NAMALWA (cell line): ENCODE results near the gene CAPN7.

ENCODE experiments used
- DNase-seq: peaks from one replicate; pipeline ENCODE4 v3.0.0-alpha.2; 2015; ENCODE audit warnings: low spot score

Gene CAPN7

DNA sequence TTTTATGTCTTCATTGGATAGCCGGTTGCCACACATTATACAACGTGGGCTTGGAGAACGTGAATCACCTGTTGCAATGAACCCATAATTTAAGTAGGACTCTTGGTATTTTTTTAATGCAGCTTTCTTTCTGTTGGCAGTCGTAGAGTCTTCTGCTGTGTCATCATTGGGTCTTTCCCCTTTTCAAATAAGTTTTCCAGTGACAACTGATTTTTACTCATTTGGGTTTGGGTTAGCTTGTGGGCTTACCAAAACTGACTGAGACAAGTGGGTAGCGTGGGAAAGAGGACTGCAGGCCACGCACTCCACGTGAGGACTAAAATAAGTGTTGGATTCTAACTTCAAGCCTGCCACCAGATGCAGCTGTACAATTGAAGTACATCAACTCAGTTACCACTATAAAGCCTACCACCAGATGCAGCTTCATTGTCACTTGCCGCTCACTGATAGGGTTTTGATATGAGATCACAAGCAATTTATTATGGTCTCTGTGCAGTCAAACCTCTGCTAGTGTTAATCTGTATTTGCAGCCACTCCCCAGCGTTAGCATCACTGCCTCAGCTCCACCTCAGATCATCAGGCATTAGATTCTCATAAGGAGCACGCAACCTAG is 6.4 kb upstream of the CAPN7 start:
- no peak for DNase-seq

DNA sequence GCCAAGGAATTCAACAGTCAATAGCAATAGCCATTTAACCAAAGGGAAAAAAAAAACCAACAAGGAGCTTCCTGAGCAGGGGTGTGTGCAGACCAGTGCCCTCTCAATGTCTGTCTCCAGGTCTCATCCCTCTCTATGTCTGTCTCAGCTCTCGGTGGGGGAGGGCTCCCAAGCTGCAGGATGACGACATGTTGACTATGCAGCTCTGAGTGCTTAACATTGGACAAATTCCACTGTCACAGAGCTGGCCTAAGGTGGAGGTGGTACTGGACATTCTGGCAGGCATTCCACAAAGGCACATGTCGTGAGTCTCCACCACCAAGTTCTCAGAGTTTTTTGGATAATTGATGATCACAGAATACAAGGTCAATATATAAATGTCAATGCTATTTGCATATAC is 2.0 kb upstream of the CAPN7 start:
- DNase-seq: no peak

DNA sequence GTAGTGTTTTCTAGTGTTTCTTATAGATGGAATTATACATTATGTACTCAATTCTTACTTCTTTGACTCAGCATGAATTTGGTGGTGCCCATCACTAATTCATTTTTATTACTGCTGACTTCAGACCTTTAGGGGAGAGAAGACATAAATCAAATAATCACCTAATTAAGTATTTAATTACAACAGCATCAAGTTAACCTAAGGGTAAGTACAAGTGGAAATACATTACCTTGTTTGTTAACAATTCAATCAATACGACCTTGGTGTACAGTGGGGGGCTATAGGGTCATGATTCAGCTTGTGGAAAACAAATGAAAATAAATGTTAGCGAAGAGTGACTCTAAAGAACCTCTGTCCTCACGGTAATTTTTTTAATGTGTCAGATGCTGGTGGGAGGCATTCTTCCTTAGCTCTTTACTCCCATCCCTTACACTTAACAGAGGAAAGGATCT is 538 bp upstream of the CAPN7 start:
- DNase-seq: no peak

DNA sequence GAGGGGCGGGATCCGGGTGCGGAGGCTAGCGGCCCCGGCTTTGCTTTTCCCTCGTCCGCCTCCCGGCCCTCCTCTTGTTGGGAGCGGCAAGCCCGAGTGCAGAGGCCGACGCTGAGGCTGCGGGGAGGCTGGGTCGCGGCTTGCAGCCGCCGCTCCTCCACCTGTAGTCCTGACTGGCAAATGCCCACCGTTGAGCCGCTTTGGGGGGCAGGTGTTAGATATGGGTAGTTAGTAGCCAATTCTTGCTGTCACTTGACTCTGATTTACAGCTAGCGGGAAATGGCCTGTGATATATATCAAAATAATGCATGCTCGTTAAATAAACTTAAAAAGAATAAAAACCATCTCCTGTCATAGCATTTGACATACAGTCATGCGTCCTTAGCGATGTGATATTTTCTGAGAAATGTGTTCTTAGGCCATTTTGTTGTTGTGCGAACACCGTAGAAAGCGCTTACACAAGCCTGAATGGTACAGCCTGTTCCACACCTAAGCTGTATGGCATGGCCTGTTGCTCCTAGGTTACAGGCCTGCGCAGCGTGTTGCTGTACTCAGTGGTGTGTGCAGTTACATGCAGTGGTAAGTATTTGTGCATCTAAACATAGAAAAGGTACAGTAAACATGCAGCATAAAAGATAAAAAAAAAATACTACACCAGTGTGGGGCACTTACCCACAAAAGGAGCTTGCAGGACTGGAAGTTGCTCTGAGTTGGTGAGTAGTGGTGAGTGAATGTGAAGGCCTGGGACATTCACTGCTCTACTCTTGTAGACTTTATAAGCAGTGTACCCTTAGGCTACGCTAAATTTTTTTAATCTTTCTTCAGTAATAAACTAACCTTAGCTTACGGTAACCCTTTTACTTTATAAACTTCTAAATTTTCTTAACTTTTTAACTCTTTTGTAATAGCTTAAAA is 873 bp downstream of the CAPN7 start:
- peak; percentile 77 for DNase-seq

DNA sequence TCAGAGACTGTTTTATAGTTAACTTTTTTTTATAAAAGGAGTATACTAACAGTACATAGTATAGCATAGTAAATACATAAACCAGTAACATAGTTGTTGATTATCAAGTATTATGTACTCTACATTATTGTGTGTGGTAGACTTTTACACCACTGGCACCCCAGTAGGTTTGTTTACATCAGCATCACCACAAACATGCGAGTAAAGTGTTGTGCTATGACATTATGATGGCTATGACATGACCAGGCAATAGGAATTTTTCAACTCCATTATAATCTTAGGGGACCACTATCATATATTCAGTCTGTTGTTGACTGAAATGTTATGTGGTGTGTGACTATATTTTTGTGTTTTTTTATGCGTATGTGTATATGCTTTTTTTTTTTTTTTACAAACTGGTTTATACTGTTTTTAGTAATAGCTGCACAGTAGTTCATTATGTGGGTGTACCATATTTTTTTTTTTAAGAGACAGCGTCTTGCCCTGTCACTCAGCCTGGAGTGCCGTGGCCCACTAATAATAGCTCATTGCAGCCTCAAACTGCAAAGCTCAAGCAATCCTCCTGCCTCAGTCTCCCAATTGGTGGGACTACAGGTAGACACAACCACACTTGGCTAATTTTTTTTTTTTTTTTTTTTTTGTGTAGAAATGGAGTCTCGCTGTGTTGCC is 1.9 kb downstream of the CAPN7 start:
- peak; percentile 17 for DNase-seq

DNA sequence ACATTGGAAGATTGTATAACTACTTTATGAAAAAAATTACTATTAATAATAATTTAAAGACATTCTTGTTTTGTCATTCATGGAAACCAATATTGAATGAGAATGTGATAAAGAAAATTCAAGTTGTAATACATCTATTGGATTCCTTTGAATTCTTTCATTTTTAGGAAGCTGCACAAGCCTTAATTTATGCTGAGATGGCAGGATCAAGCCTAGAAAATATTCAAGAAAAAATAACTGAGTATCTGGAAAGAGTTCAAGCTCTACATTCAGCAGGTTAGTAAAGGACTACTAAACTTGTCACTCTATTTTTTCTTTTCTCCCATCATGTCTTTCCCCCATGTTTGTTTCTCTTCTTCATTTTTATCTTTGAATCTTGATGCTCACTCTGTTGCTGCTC is 5.9 kb downstream of the CAPN7 start:
- DNase-seq: no peak

DNA sequence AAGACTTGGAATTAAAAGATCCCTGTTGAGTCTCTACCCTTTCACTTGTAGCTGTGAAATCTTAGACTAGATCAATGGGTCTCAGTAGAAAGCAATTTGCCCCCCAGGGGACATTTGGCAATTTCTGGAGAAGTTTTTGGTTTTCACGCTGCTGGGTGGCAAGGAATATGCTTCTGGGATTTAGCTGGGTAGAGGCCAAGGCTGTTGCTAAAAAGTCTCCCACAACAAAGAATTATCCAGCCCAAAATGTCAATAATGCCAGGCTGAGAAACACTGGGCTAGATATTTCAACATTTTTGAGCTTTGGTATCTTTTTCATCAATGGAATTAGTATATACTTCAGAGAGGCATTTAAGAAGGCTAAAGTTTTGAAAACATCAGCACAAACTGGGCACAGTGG is 8.7 kb downstream of the CAPN7 start:
- no peak for DNase-seq

DNA sequence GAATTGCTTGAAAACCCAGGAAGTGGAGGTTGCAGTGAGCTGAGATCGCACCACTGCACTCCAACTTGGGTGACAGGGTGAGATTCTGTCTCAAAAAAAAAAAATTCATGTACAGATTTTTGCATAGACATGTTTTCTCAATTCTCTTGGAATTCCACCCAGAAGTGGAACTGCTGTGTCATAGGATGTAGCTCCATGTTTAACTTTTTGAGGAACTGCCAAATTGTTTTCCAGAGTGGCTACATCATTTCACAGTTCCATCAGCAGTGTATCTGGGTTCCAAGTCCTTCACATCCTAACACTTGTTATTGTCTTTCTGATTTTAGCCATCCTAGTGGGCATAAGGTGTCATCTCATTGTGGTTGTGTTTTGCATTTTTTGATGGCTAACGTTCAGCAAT is 9.9 kb downstream of the CAPN7 start:
- peak; percentile 26 for DNase-seq

DNA sequence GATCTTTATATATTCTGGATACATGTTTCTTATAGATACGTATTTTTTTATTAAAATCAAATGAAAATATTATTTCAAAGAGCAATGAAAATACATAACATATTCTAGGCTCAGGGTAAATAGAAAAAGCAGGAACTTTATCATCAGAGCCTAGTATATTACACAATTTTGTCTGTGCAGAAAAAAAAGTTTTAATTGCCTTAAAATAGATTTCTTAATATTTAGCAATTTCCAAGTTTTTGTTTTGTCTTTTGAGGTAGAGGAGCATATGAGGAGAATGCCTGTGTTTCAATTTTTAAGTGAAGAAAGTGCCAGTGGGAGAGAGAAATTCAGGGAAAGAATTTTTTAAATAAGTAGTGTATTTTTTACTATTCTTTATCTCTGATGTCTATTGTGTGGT is 10.5 kb downstream of the CAPN7 start:
- no peak for DNase-seq

DNA sequence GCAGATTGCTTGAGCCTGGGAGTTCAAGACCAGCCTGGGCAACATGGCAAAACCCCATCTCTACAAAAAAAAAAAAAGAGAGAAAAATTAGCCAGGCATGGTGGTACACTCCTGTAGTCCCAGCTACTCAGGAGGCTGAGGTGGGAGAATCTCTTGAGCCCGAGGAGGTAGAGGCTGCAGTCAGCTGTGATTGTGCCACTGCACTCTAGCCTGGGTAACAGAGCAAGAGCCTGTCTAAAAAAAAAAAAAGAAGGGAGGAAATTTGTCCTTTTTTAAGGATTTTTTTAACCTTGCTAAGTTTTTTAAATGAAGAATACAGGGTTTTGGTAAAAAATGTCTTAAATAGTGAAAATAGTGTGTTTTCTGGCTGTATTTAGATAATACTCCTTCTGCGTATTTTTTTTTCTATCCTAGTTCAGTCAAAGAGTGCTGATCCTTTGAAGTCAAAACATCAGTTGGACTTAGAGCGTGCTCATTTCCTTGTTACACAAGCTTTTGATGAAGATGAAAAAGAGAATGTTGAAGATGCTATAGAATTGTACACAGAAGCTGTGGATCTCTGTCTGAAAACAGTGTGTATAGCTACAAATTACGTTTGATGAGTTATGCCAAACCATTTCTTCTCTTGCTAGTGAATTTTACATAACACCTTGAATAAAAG is 11.1 kb downstream of the CAPN7 start:
- peak; percentile 43 for DNase-seq

DNA sequence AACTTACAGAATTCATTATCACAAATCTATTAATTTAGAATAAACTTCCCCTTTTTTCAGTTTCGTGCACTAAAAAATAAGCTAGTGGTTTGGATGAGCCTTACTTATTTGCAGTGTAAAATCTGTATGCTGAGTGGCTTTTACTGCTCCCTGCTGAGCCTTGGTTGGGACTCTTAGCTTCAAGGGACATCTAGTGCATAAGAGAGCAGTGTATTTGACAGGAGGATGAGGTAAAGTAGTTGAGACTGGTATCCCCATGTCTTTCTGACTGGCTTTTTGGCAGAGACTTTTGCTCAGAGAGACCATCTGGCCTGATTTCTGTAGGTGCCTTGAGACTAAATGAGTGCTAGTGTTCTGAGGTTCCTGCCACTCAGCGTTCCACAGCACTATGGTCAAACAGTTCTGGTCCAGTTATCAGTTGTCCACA is 11.8 kb downstream of the CAPN7 start:
- DNase-seq: peak; percentile 53

DNA sequence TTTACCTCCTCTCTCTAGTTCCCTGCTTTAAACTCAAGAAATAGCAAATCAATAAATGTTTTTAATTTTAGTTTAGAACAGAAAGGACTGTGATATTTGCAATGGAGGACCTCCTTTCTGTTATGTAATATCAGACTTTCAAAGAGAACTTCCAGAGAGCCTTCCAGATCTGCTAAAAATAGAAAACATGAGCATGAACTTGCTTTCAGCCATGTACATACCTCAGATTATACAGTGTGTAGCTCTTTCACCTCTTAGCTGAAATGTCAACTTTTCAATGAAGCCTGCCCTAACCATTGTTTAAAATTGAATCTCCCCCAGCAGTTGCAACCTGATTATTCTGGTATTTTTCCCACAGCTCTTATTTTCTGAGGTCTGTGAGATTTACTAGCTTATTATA is 12.6 kb downstream of the CAPN7 start:
- no peak for DNase-seq

DNA sequence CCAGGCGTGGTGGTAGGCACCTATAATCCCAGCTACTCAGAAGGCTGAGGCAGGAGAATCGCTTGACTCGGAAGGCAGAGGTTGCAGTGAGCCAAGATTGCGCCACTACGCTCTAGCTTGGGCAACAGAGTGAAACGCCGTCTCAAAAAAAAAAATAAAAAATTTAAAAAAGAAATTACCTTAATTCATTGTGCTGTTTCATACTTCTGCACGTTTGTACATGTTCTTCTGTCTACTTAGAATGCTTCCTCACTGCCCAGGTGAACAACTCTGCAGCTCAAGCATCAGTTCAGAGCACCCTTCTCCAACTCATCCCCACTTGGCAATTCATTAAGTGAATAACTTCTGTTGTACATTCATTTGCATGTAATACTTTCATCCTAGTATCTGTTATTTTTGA is 14.0 kb downstream of the CAPN7 start:
- DNase-seq: no peak

DNA sequence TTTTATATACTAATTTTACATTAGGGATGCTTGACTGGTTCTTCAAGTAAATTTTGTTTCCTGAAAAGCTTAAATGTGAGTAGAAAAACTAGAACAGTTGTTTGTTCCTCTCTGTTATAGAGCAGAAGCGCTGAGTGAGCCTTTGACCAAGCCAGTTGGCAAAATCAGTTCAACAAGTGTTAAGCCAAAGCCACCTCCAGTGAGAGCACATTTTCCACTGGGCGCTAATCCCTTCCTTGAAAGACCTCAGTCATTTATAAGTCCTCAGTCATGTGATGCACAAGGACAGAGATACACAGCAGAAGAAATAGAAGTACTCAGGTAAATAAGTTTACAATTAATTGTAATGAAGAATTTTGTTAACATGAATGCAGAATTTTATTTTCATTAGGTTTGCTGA is 14.6 kb downstream of the CAPN7 start:
- no peak for DNase-seq

DNA sequence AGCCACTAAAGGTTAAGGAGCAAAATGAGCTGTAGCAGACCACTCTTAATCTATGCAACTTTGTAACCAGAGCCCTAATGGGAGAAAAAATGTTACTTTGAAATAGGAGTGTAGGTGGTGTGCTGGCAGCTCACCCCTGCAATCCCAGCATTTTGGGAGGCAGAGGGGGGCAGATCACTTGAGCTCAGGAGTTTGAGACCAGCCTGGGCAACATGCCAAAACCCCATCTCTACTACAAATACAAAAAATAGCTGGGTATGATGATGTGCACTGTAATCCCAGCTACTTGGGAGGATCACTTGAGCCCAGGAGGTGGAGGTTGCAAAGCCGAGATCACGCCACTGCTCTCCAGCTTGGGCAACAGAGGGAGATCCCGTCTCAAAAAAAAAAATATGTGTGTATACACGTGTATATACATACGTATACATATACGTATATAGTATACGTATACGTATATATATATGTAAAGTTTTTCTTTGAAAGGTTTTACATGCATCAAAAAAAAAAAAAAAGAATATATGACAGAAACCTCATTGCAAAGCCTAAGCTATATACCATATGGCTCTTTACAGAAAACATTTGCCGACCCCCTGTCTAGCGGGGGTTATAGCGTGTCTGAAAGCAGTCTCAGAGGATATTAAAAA is 15.7 kb downstream of the CAPN7 start:
- no peak for DNase-seq

DNA sequence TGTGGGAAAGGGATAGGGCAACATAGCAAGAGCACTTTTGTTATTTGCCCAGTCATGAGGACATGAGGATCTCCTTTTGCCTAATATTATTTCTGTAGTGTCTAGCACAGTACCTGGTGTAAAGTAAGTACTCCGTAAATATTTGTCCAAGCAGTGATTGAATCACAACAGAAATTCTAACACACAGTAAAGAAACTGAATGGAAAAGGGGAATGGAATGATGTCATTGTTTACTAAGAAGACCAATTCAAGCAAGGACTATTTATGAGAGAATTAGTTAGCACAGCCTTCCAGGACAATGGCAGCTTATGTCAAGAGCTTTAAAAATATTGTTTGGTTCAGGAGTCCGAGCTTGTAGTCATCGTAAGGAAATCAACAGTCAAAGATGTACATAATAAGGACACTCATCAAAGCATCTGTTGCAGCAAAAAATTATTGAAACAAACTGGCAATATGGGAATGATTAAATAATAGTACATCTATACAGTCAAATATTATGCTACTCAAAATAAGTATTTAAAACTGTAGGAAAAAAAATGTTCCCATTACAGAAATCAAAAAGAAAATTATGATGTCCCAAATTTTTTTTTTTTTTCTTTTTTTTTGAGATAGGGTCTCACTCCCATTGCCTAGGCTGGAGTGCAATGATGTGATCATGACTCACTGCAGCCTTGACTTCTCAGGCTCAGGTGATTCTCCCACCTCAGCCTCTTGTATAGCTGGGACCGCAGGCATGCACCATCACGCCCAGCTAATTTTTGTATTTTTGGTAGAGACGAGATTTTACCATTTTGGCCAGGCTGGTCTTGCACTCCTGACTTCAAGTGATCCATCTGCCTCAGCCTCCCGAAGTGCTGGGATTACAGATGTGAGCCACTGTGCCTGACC is 17.9 kb downstream of the CAPN7 start:
- no peak for DNase-seq

DNA sequence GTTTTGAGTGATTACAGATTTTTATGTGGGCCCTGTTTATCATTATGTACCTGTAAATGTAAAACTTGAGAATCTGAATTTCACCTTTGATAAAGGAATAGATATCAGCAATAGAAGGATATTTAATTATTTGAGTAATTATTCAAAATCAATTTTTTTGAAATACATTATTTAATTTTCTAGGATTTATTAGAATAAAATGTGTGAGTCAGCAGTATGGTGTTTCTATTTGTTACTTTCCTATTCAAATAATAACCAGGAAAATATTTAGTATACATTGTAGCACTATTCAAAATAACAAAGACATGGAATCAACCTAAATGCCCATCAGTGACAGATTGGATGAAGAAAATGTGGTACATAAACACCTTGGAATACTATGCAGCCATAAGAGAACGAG is 22.1 kb downstream of the CAPN7 start:
- no peak for DNase-seq

DNA sequence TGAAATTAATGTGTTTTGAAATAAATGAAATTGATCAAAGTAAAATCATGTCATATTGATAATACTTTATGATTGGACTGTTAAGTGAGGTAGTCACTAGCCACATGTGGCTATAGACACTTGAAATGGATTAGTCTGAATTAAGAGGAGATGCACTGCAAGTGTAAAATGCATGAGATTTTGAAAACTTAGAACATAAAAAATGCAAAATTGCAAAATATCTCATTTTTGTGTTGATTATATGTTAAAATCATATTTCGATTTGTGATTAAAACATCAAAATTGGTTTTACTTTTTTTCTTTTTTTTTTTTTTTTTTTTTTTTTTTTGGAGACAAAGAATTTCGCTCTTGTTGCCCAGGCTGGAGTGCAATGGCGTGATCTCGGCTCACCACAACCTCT is 23.2 kb downstream of the CAPN7 start:
- DNase-seq: no peak

DNA sequence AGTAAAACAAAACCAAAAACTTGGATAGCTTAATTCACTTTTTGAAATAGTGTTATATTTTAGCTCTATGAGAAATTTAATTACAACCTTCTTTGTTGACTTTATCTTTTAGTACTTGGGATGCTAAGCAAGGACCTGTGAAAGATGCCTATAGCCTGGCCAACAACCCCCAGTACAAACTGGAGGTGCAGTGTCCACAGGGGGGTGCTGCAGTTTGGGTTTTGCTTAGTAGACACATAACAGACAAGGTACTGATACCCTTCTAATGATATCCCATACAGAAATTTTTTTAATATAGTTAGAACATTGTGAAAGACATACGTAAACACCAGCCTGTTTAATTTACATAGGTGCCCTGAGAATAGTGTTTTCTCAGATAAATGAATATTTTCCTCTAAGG is 35.3 kb downstream of the CAPN7 start:
- DNase-seq: peak; percentile 62

DNA sequence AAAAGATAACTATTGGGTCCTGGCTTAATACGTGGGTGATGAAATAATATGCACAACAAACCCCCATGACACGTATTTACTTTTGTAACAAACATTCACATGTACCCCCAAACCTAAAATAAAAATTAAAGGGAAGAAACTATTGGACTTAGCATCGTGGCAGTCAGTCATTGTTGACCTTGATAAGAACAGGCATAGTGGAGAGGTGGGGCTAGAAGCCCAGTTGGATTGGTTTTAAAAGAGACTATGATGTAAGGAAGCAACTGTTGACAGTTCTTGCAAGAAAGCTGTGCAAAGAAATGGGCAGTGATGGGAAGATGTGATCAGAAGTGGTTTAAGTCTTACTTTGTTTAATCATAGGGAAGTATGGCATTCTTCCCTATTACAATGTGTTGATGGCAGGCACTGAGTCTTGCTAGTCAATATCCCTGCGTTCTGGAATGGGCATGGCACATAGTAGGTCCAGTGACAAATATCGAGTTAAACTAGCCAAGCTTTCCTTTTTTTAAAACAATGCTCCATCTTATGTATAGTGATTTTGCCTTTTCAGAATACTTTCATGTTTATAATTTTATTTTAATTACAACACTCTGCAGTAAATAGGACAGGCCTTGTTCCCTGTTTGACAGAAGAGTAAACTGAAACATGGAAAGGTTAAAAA is 37.9 kb downstream of the CAPN7 start:
- DNase-seq: no peak
